SJCRH30 (cell line): ENCODE measurements around the gene USH2A. TPM values are rescaled to one million over a fixed set of nuclear protein-coding genes. Genes with fewer than 3 reads are reported as not detected.

Experiments
- DNase-seq, 2 experiments: peaks; one replicate each; pipeline ENCODE4 v3.0.0-alpha.2; 2015 to 2020
- H3K27ac ChIP-seq: fragments of 250-450 bp; sonication (Bioruptor Pico); 2 replicates; pipeline ENCODE4 v1.5.1; 2020; ENCODE audit warnings: mild to moderate bottlenecking, moderate library complexity
- H3K27me3 ChIP-seq: fragments of 250-450 bp; sonication (Bioruptor Pico); 2 replicates; pipeline ENCODE4 v1.5.1; 2020; ENCODE audit warnings: mild to moderate bottlenecking, moderate library complexity
- H3K36me3 ChIP-seq: fragments of 250-450 bp; sonication (Bioruptor Pico); 2 replicates; pipeline ENCODE4 v1.5.1; 2020; ENCODE audit warnings: mild to moderate bottlenecking, moderate library complexity
- H3K4me1 ChIP-seq: fragments of 250-450 bp; sonication (Bioruptor Pico); 2 replicates; pipeline ENCODE4 v1.5.1; 2020; ENCODE audit warnings: mild to moderate bottlenecking, moderate library complexity
- H3K4me3 ChIP-seq: fragments of 250-450 bp; sonication (Bioruptor Pico); 2 replicates; pipeline ENCODE4 v1.5.1; 2020; ENCODE audit warnings: mild to moderate bottlenecking, moderate library complexity
- H3K9me3 ChIP-seq: fragments of 250-450 bp; sonication (Bioruptor Pico); replicated peaks from 2 replicates; pipeline ENCODE4 v1.5.1; 2020; ENCODE audit warnings: mild to moderate bottlenecking, moderate library complexity
- total RNA-seq: library from RNA; depleted of rRNA; stranded (reverse); fragments of >200 nt; shearing (Covaris generic); gene quantifications from 2 replicates; pipeline ENCODE4 v1.2.3, GENCODE V29; 2014

Gene USH2A
- total RNA-seq, 1 experiment from 2014 or later: 0.02 TPM

DNA sequence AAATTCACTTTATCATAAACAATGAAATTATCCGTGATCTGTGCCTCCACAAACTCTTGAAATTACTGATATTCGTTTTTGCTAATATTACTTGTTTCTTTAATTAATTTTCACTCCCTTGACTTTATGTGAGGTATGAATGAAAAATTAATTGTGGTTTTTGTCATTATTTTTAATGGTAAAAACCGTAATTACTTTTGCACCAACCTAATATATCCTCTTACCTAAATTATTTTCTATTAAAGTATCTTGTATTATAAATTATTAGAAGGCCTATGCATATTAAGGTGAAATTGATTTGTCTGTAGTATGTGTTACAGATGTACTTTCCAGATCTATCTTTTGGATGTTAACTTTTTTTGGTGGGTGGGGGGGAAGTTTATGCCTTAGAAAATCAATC is 540.2 kb downstream of the USH2A start:
- Histone ChIP-seq H3K27ac (no peak overlapping the region), H3K27me3 (no peaks in the 10 kb centered on the region), H3K9me3 (no peaks in the 10 kb centered on the region), H3K4me3 (no peak overlapping the region), H3K36me3 (no peaks in the 10 kb centered on the region), H3K4me1 (no peaks in the 10 kb centered on the region)
- no peak for DNase-seq

GRCh38 chr1:215878843-215879242 is 544.4 kb downstream of the USH2A start:
- Histone ChIP-seq H3K27ac (no peak overlapping the region), H3K36me3 (no peaks in the 10 kb centered on the region), H3K27me3 (no peaks in the 10 kb centered on the region), H3K4me3 (no peak overlapping the region), H3K9me3 (no peaks in the 10 kb centered on the region), H3K4me1 (no peaks in the 10 kb centered on the region)
- no peak for DNase-seq

- Histone ChIP-seq H3K4me1 (no peaks in the 10 kb centered on the region), H3K4me3 (no peak overlapping the region), H3K27ac (no peak overlapping the region), H3K27me3 (peaks cover under 1% of the 10 kb centered on the region; the same call in 1 of the 2 replicates), H3K9me3 (no peaks in the 10 kb centered on the region), H3K36me3 (no peaks in the 10 kb centered on the region)
- no peak for DNase-seq
These were observed 545.1 kb downstream of the USH2A start for GRCh38 chr1:215878128-215878527.

DNA sequence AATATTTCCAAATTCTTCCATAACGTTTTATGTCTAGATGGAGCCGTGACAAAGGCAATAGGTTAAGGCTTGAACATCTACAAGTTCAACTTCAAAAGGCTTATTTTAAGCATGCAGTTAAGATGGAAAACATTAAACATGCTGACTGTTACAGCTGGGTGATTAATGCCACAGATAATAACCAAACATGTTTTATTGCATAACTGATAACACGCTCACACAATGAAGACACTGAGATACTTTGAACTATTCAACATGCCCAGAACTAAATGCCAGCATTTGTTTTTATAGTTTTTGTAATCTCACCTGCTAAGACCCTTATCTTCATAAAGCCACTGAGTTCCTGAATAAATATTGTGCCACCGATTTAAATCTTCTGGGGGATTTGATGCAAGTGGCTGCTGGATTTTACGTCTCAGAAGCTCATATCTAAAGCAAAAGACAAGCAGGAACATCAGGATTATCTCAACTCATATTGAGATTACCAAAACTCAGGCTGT is 545.7 kb downstream of the USH2A start:
- Histone ChIP-seq H3K27me3 (peaks cover 3% of the 10 kb centered on the region; the same call in 1 of the 2 replicates), H3K27ac (no peak overlapping the region), H3K9me3 (no peaks in the 10 kb centered on the region), H3K4me3 (no peak overlapping the region), H3K36me3 (no peaks in the 10 kb centered on the region), H3K4me1 (no peaks in the 10 kb centered on the region)
- no peak for DNase-seq

DNA sequence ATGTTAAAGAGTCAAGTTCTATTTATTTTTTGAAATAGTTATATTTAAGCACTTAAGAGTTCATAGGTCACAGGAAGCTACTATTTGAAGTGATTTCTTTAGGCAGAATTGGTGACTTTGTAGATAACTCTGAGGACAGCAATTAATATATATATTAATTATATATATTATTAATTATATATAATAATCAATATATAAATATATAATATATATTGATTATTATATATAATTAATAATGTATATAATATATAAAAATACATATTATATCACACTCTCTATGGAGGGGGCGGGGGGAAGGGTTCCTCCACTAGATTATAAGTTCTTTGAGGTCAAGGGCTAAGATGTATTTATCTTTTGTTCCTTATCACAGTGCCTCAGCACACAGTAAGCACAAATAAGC is 547.5 kb downstream of the USH2A start:
- Histone ChIP-seq H3K27me3 (peaks cover 3% of the 10 kb centered on the region), H3K4me3 (no peak overlapping the region), H3K36me3 (no peaks in the 10 kb centered on the region), H3K4me1 (no peaks in the 10 kb centered on the region), H3K9me3 (no peaks in the 10 kb centered on the region), H3K27ac (no peak overlapping the region)
- no peak for DNase-seq

GRCh38 chr1:215875236-215875635 is 548.0 kb downstream of the USH2A start:
- DNase-seq: no peak
- Histone ChIP-seq H3K36me3 (no peaks in the 10 kb centered on the region), H3K27ac (no peak overlapping the region), H3K27me3 (peaks cover 3% of the 10 kb centered on the region), H3K4me1 (no peaks in the 10 kb centered on the region), H3K9me3 (no peaks in the 10 kb centered on the region), H3K4me3 (no peak overlapping the region)

- no peak for DNase-seq
- no peaks in the 10 kb centered on the region for H3K36me3 ChIP-seq
- H3K9me3 ChIP-seq: no peaks in the 10 kb centered on the region
- no peak overlapping the region for H3K27ac ChIP-seq
- no peak overlapping the region for H3K4me3 ChIP-seq
- peaks cover 3% of the 10 kb centered on the region for H3K27me3 ChIP-seq
- H3K4me1 ChIP-seq: no peaks in the 10 kb centered on the region
These were observed 550.6 kb downstream of the USH2A start for GRCh38 chr1:215872658-215873057.

GRCh38 chr1:215868500-215868899 is 554.7 kb downstream of the USH2A start:
- Histone ChIP-seq H3K4me3 (no peak overlapping the region), H3K4me1 (no peaks in the 10 kb centered on the region), H3K9me3 (no peaks in the 10 kb centered on the region), H3K27me3 (peaks cover 3% of the 10 kb centered on the region), H3K36me3 (no peaks in the 10 kb centered on the region), H3K27ac (no peak overlapping the region)
- no peak for DNase-seq

- Histone ChIP-seq H3K27ac (no peak overlapping the region), H3K4me1 (no peaks in the 10 kb centered on the region), H3K4me3 (no peak overlapping the region), H3K27me3 (no peaks in the 10 kb centered on the region), H3K9me3 (no peaks in the 10 kb centered on the region), H3K36me3 (no peaks in the 10 kb centered on the region)
- no peak for DNase-seq
These were observed 558.2 kb downstream of the USH2A start for GRCh38 chr1:215865060-215865459.

GRCh38 chr1:215863796-215864195 is 559.5 kb downstream of the USH2A start:
- Histone ChIP-seq H3K4me1 (no peaks in the 10 kb centered on the region), H3K27me3 (no peaks in the 10 kb centered on the region), H3K36me3 (no peaks in the 10 kb centered on the region), H3K27ac (no peak overlapping the region), H3K4me3 (no peak overlapping the region), H3K9me3 (no peaks in the 10 kb centered on the region)
- DNase-seq: no peak

GRCh38 chr1:215860833-215861232 is 562.4 kb downstream of the USH2A start:
- Histone ChIP-seq H3K36me3 (no peaks in the 10 kb centered on the region), H3K27me3 (no peaks in the 10 kb centered on the region), H3K4me3 (no peak overlapping the region), H3K27ac (no peak overlapping the region), H3K4me1 (no peaks in the 10 kb centered on the region), H3K9me3 (no peaks in the 10 kb centered on the region)
- DNase-seq: no peak

GRCh38 chr1:215857317-215857716 is 565.9 kb downstream of the USH2A start:
- Histone ChIP-seq H3K27ac (no peak overlapping the region), H3K9me3 (no peaks in the 10 kb centered on the region), H3K4me1 (no peaks in the 10 kb centered on the region), H3K36me3 (no peaks in the 10 kb centered on the region), H3K4me3 (no peak overlapping the region), H3K27me3 (no peaks in the 10 kb centered on the region)
- DNase-seq: no peak

GRCh38 chr1:215845234-215845891 is 577.9 kb downstream of the USH2A start:
- Histone ChIP-seq H3K36me3 (no peaks in the 10 kb centered on the region), H3K4me1 (no peaks in the 10 kb centered on the region), H3K9me3 (no peaks in the 10 kb centered on the region), H3K4me3 (no peak overlapping the region), H3K27me3 (no peaks in the 10 kb centered on the region), H3K27ac (no peak overlapping the region)
- DNase-seq: no peak

DNA sequence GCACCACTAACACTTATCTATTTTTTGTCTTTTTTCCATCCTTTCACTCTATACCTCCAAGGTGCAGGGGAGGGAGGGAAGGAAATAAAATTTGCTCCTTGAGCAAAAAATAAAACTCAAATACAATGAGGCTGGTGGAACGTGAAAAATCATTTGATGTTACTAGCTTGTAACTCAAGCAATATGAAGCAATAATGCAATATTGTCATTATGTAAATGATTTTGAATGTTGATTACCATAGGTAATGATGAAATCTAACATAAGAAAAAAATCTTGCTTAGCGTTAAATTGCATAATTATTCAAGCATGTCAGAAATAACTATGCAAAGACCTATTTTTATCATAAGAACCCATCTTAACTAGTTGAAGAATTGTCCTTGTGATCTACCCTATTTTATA is 578.5 kb downstream of the USH2A start:
- no peak overlapping the region for H3K27ac ChIP-seq
- H3K36me3 ChIP-seq: no peaks in the 10 kb centered on the region
- H3K27me3 ChIP-seq: no peaks in the 10 kb centered on the region
- no peaks in the 10 kb centered on the region for H3K9me3 ChIP-seq
- no peak overlapping the region for H3K4me3 ChIP-seq
- no peaks in the 10 kb centered on the region for H3K4me1 ChIP-seq
- no peak for DNase-seq

DNA sequence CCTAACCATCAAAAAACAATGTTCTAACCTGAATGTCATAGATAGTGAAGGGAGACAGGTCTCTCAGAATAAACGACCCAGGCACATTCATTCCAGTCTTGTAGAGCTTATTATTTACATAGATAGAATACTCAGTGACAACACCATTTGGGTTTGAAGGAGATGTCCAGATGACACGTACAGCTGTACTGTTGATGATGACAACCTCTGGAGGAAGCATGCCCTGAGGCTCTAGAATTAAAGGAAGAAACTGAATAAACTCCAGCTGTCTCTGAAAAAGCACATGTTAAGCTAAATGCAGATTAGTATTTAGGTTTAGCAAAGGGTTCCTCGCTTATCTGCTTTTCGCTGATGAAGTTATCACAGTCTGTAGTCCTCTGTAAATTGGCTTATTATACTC is 579.0 kb downstream of the USH2A start:
- Histone ChIP-seq H3K27ac (no peak overlapping the region), H3K4me3 (no peak overlapping the region), H3K36me3 (no peaks in the 10 kb centered on the region), H3K9me3 (no peaks in the 10 kb centered on the region), H3K4me1 (no peaks in the 10 kb centered on the region), H3K27me3 (no peaks in the 10 kb centered on the region)
- DNase-seq: no peak

DNA sequence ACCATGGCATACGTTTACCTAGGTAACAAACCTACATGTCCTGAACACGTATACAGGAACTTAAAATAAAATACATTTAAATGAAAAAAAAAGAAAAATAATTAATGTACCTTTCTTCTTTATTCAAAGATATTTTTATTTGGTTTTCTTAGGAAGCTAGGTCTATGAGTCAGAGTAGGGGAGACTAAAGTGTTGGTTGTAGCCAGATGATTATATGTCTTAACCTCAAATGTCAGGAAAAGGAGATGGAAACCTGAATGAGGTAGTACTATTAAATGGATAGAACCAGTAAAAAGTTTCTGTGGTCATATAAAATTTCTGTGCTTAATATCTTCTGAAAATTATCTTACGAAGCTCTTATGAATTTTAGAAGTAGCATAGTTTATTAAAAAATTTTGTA is 580.3 kb downstream of the USH2A start:
- H3K36me3 ChIP-seq: no peaks in the 10 kb centered on the region
- H3K27me3 ChIP-seq: no peaks in the 10 kb centered on the region
- no peak for DNase-seq

More for the DNA sequence above, 580.3 kb downstream of the USH2A start:
- no peak overlapping the region for H3K4me3 ChIP-seq
- H3K4me1 ChIP-seq: no peaks in the 10 kb centered on the region
- no peaks in the 10 kb centered on the region for H3K9me3 ChIP-seq
- H3K27ac ChIP-seq: no peak overlapping the region
